Caco-2 (cell line): ENCODE results near the gene LINC00632. TPM values are rescaled to one million over a fixed set of nuclear protein-coding genes. Genes with fewer than 3 reads are reported as not detected.

Experiments used
- BruUV-seq: library from RNA; stranded (reverse); fragments of 400-500 nt; replicated peaks from 2 replicates; lab custom pipeline; 2021; lab: Mats Ljungman, UMichigan
- CTCF ChIA-PET: fragments of 300-600 bp; sonication (Branson Sonifier 250); formaldehyde crosslinking; loops from one replicate; lab custom pipeline; 2022; ENCODE audit warnings: antibody characterized with exemption; lab: Charles Lee
- POLR2A ChIA-PET: fragments of 300-600 bp; sonication (Branson Sonifier 250); formaldehyde crosslinking; loops from one replicate; lab custom pipeline; 2022; ENCODE audit warnings: antibody characterized with exemption; lab: Charles Lee
- DNase-seq, 2 experiments: peaks; one replicate each; pipeline versions ENCODE4 v3.0.0 to v3.0.0-alpha.2; 2020 to 2022
- H3K27me3 ChIP-seq: replicated peaks from 2 replicates; pipeline ENCODE4 v1.6.0; 2011; ENCODE audit warnings: low read length; ENCODE audit not compliant: control insufficient read depth, insufficient read depth
- H3K36me3 ChIP-seq: 2 replicates; pipeline ENCODE4 v1.5.1; 2011; ENCODE audit warnings: low read length; ENCODE audit not compliant: control insufficient read depth, insufficient read depth
- H3K4me1 ChIP-seq: fragments of 250-450 bp; sonication (Bioruptor Pico); 2 replicates; pipeline ENCODE4 v1.5.1; 2020; ENCODE audit warnings: mild to moderate bottlenecking
- H3K4me3 ChIP-seq: 2 replicates; pipeline ENCODE4 v1.5.1; 2011; ENCODE audit warnings: low read depth, mild to moderate bottlenecking, control low read depth, low read length
- H3K9me3 ChIP-seq: fragments of 250-450 bp; sonication (Bioruptor Pico); 2 replicates; pipeline ENCODE4 v1.5.1; 2020; ENCODE audit warnings: mild to moderate bottlenecking, moderate library complexity
- H3K27ac Mint-ChIP-seq: one replicate; pipeline ENCODE4 v1.8.0; 2022; ENCODE audit warnings: mixed read lengths; ENCODE audit not compliant: unreplicated experiment
- H3K27me3 Mint-ChIP-seq: one replicate; pipeline ENCODE4 v1.8.0; 2022; ENCODE audit warnings: mixed read lengths; ENCODE audit not compliant: insufficient read depth, unreplicated experiment
- H3K36me3 Mint-ChIP-seq: one replicate; pipeline ENCODE4 v1.8.0; 2022; ENCODE audit warnings: mild to moderate bottlenecking, mixed read lengths; ENCODE audit not compliant: insufficient read depth, unreplicated experiment
- H3K4me1 Mint-ChIP-seq: one replicate; pipeline ENCODE4 v1.8.0; 2022; ENCODE audit warnings: low read depth, mixed read lengths; ENCODE audit not compliant: unreplicated experiment
- H3K4me3 Mint-ChIP-seq: one replicate; pipeline ENCODE4 v1.8.0; 2022; ENCODE audit warnings: mild to moderate bottlenecking, moderate library complexity, mixed read lengths; ENCODE audit not compliant: unreplicated experiment
- H3K9me3 Mint-ChIP-seq: one replicate; pipeline ENCODE4 v1.8.0; 2022; ENCODE audit warnings: mixed read lengths; ENCODE audit not compliant: unreplicated experiment
- intact Hi-C: fragments of 100-400 bp; cut with micrococcal nuclease; formaldehyde crosslinking; loops from one replicate; pipeline ENCODE4 v1.10.0; 2022; ENCODE audit not compliant: unreplicated experiment
- total RNA-seq: library from RNA; stranded (reverse); gene quantifications from 2 replicates; pipeline ENCODE4 v1.2.3, GENCODE V29; 2022
- TF ChIP-seq, protein P1 (sequence below), 2 experiments: fragments of 200-600 bp in 1 of 2; IDR thresholded peaks; 1 replicate in 1 of 2; 2 replicates in 1 of 2; pipeline versions ENCODE4 v1.5.1 to v1.8.0; 2011 to 2022; ENCODE audit warnings: antibody characterized with exemption in 1 of 2, control low read depth in 1 of 2, inconsistent platforms in 1 of 2, low read depth in 1 of 2, low read length in 1 of 2, mild to moderate bottlenecking in 1 of 2, moderate library complexity in 1 of 2; ENCODE audit not compliant: insufficient read depth in 1 of 2, severe bottlenecking in 1 of 2, unreplicated experiment in 1 of 2

LINC00632 gene
- total RNA-seq, 1 experiment from 2014 or later = not detected

DNA sequence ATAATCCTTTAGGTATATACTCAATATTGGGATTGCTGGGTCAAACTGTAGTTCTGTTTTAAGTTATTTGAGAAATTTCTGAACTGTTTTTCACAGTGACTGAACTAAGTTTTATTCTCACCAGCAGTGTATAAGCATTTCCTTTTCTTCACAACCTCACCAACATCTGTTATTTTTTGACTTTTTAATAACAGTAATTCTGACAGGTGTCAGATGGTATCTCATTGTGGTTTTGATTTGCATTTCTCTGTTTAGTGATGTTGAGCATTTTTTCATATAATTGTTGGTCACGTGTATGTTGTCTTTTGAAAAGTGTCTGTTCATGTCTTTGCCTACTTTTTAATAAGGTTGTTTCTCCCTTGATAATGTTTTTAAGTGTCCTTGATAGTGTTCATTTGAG lies 112.6 kb downstream of the LINC00632 start:
- ChIA-PET CTCF (no interaction called here), POLR2A (no interaction called here)
- no peak overlapping the region for H3K4me3 Mint-ChIP-seq
- intact Hi-C loops = no loop called here
- Histone ChIP-seq H3K27me3 (no peaks in the 10 kb centered on the region), H3K9me3 (no peaks in the 10 kb centered on the region), H3K4me1 (no peaks in the 10 kb centered on the region), H3K36me3 (no peaks in the 10 kb centered on the region), H3K4me3 (no peak overlapping the region)
- H3K27me3 Mint-ChIP-seq = no peaks in the 10 kb centered on the region
- H3K36me3 Mint-ChIP-seq = no peaks in the 10 kb centered on the region
- BruUV-seq = no TSS peak
- DNase-seq = no peak
- TF ChIP-seq, protein P1, sequence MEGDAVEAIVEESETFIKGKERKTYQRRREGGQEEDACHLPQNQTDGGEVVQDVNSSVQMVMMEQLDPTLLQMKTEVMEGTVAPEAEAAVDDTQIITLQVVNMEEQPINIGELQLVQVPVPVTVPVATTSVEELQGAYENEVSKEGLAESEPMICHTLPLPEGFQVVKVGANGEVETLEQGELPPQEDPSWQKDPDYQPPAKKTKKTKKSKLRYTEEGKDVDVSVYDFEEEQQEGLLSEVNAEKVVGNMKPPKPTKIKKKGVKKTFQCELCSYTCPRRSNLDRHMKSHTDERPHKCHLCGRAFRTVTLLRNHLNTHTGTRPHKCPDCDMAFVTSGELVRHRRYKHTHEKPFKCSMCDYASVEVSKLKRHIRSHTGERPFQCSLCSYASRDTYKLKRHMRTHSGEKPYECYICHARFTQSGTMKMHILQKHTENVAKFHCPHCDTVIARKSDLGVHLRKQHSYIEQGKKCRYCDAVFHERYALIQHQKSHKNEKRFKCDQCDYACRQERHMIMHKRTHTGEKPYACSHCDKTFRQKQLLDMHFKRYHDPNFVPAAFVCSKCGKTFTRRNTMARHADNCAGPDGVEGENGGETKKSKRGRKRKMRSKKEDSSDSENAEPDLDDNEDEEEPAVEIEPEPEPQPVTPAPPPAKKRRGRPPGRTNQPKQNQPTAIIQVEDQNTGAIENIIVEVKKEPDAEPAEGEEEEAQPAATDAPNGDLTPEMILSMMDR (IDR thresholded peaks at IDR 0.05; ENCODE audit: insufficient read depth in 1 of 2, low read depth in 1 of 2, low read length in 1 of 2, severe bottlenecking in 1 of 2, unreplicated experiment in 1 of 2) = no peak
- no peaks in the 10 kb centered on the region for H3K4me1 Mint-ChIP-seq
- H3K27ac Mint-ChIP-seq = no peak overlapping the region
- H3K9me3 Mint-ChIP-seq = no peaks in the 10 kb centered on the region

DNA sequence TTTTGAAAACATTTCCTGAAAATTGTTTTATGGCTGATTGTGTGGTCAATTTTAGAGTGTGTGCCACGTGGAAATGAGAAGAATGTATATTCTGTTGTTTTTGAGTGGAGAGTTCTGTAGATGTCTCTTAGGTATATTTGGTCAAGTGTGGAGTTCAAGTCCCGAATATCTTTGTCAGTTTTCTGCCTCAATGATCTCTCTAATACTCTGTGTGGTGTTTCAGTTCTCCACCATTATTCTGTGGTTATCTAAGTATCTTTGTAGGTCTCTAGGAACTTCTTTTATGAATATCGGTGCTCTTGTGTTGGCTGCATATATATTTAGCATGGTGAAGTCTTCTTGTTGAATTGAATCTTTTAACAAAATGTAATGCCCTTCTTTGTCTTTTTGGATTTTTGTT lies 113.3 kb downstream of the LINC00632 start:
- BruUV-seq = no TSS peak
- Mint-ChIP-seq H3K27me3 (no peaks in the 10 kb centered on the region), H3K36me3 (no peaks in the 10 kb centered on the region), H3K9me3 (no peaks in the 10 kb centered on the region), H3K4me1 (no peaks in the 10 kb centered on the region), H3K4me3 (no peak overlapping the region), H3K27ac (no peak overlapping the region)
- no peaks in the 10 kb centered on the region for H3K9me3 ChIP-seq
- no peaks in the 10 kb centered on the region for H3K36me3 ChIP-seq
- intact Hi-C loops = no loop called here
- no peaks in the 10 kb centered on the region for H3K27me3 ChIP-seq
- TF ChIP-seq, protein P1 (IDR thresholded peaks at IDR 0.05; ENCODE audit: insufficient read depth in 1 of 2, low read depth in 1 of 2, low read length in 1 of 2, severe bottlenecking in 1 of 2, unreplicated experiment in 1 of 2) = no peak
- DNase-seq = no peak
- ChIA-PET POLR2A (no interaction called here), CTCF (no interaction called here)
- no peaks in the 10 kb centered on the region for H3K4me1 ChIP-seq
- H3K4me3 ChIP-seq = no peak overlapping the region

DNA sequence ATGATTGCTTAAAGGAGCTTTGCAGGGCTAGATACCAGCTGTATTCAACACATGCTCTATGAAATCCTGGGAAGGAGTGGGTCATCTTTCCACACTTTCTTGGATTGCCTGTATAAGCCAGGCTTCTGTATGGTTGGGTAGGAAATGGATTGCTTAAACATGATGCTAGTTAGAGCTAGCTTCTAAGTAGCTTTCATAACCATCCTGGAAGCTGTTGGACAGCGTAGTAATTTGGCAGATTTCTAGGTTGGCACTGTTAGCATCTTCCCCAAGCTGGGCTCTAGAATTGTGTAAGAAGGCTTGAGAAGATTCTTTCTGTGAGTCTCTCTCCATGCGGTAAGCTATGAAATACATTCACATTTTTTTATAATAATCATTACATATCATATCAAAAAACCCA lies 127.3 kb downstream of the LINC00632 start:
- intact Hi-C loops = no loop called here

More for the DNA sequence above, 127.3 kb downstream of the LINC00632 start:
- TF ChIP-seq, protein P1 (IDR thresholded peaks at IDR 0.05; ENCODE audit: insufficient read depth in 1 of 2, low read depth in 1 of 2, low read length in 1 of 2, severe bottlenecking in 1 of 2, unreplicated experiment in 1 of 2) = no peak
- Histone ChIP-seq H3K27me3 (no peaks in the 10 kb centered on the region), H3K9me3 (no peaks in the 10 kb centered on the region), H3K4me1 (no peaks in the 10 kb centered on the region), H3K36me3 (no peaks in the 10 kb centered on the region), H3K4me3 (no peak overlapping the region)
- H3K27me3 Mint-ChIP-seq = no peaks in the 10 kb centered on the region
- no peak for DNase-seq
- H3K27ac Mint-ChIP-seq = no peak overlapping the region
- BruUV-seq = no TSS peak
- no peaks in the 10 kb centered on the region for H3K4me1 Mint-ChIP-seq
- ChIA-PET CTCF (no interaction called here), POLR2A (no interaction called here)
- no peak overlapping the region for H3K4me3 Mint-ChIP-seq
- no peaks in the 10 kb centered on the region for H3K9me3 Mint-ChIP-seq
- no peaks in the 10 kb centered on the region for H3K36me3 Mint-ChIP-seq

Other genes starting within 250 kb of the LINC00632 start
- not detected in 2 replicates for gene SOX3, start 204.7 kb upstream of the LINC00632 start, total RNA-seq